ENCODE results near the gene DMBX1.

DMBX1 gene

GRCh38 chr1:46516200-46516950, 26.7 kb downstream of the DMBX1 start:
- no peak overlapping the region for H3K9ac ChIP-seq (ENCODE audit: low read depth, low read length)

DNA sequence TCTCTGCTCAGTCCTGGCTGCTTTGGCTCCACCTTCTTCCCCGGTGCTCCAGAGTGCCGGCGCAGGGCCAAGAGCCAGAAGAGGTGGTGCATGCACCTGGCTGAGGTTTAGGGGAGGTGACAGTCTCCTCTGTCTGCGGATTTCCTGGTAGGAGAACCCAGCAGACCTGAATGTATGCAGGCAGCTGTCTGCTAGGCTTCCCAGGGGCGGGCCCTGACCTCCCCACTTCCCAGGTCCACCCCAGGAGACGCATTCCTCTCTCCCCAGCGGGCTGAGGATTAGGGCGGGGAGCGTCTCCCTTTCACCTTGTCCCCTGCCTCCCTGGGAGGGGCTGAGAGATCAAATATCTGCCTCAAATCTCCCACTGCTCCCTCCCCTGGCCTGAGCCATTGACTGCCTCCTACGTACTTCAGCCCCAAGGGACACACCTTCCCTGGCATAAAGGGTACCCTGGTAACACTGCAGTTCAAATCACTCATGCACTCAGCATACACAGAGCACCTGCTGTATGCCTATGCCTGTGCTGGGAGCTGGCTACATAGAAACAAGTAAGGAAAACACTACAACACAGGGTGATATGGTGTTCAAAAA, 27.5 kb downstream of the DMBX1 start:
- H3K36me3 ChIP-seq (ENCODE audit: control insufficient read depth, insufficient read depth, low read length) = no peaks in the 10 kb centered on the region
- peaks cover 76% of the 10 kb centered on the region for H3K27me3 ChIP-seq (ENCODE audit: control insufficient read depth, insufficient read depth, low read length)
- no peak overlapping the region for H3K9ac ChIP-seq (ENCODE audit: low read depth, low read length)
- no peaks in the 10 kb centered on the region for H3K9me3 ChIP-seq (ENCODE audit: control insufficient read depth, insufficient read depth, low read length)
- peaks cover 31% of the 10 kb centered on the region for H3K4me1 ChIP-seq (ENCODE audit: control insufficient read depth, insufficient read depth, low read length)
- peak overlapping the region; percentile 36 for H3K4me3 ChIP-seq (ENCODE audit: low read depth, low read length)

More at GRCh38 chr1:46516200-46516950, 26.7 kb downstream of the DMBX1 start:
- Histone ChIP-seq H3K4me1 (ENCODE audit: control insufficient read depth, insufficient read depth, low read length) (peaks cover 33% of the 10 kb centered on the region), H3K27me3 (ENCODE audit: control insufficient read depth, insufficient read depth, low read length) (peaks cover 76% of the 10 kb centered on the region), H3K9me3 (ENCODE audit: control insufficient read depth, insufficient read depth, low read length) (no peaks in the 10 kb centered on the region), H3K36me3 (ENCODE audit: control insufficient read depth, insufficient read depth, low read length) (no peaks in the 10 kb centered on the region), H3K4me3 (ENCODE audit: low read depth, low read length) (peak overlapping the region; percentile 36)

DNA sequence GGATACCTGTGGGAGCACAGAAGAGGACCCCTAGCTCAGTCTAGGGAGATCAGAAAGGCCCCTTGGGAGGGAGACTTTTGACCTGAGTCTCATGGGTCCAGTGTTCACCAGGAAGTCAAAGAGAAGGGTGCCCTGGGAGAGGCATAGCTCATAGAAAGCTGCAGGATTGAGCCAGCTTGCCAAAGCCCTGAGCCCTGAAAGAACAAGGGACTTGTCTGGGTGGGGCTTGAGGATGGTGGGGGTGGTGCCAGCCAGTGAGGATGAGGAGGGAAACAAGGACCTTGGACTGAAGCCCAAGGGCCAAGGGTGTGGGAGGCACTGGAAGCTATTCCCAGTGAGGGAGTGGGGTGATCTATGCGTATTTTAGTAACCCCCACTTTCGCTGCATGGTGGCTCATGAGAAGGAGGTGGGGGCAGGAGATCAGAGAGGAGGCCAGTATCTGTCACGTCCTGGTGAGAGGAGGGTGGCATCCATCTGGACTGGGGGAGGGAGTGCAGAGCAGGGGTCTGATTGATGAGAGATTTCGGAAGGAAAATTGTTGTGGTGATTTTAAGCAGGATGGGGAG, 28.4 kb downstream of the DMBX1 start:
- no peaks in the 10 kb centered on the region for H3K36me3 ChIP-seq (ENCODE audit: control insufficient read depth, insufficient read depth, low read length)
- H3K4me3 ChIP-seq (ENCODE audit: low read depth, low read length) = no peak overlapping the region
- no peak overlapping the region for H3K9ac ChIP-seq (ENCODE audit: low read depth, low read length)
- no peaks in the 10 kb centered on the region for H3K9me3 ChIP-seq (ENCODE audit: control insufficient read depth, insufficient read depth, low read length)
- peaks cover 38% of the 10 kb centered on the region for H3K4me1 ChIP-seq (ENCODE audit: control insufficient read depth, insufficient read depth, low read length)
- peaks cover 80% of the 10 kb centered on the region for H3K27me3 ChIP-seq (ENCODE audit: control insufficient read depth, insufficient read depth, low read length)

- Histone ChIP-seq H3K27me3 (ENCODE audit: control insufficient read depth, insufficient read depth, low read length) (peaks cover 82% of the 10 kb centered on the region), H3K36me3 (ENCODE audit: control insufficient read depth, insufficient read depth, low read length) (no peaks in the 10 kb centered on the region)
These were observed 29.6 kb downstream of the DMBX1 start for GRCh38 chr1:46519209-46519608.

DNA sequence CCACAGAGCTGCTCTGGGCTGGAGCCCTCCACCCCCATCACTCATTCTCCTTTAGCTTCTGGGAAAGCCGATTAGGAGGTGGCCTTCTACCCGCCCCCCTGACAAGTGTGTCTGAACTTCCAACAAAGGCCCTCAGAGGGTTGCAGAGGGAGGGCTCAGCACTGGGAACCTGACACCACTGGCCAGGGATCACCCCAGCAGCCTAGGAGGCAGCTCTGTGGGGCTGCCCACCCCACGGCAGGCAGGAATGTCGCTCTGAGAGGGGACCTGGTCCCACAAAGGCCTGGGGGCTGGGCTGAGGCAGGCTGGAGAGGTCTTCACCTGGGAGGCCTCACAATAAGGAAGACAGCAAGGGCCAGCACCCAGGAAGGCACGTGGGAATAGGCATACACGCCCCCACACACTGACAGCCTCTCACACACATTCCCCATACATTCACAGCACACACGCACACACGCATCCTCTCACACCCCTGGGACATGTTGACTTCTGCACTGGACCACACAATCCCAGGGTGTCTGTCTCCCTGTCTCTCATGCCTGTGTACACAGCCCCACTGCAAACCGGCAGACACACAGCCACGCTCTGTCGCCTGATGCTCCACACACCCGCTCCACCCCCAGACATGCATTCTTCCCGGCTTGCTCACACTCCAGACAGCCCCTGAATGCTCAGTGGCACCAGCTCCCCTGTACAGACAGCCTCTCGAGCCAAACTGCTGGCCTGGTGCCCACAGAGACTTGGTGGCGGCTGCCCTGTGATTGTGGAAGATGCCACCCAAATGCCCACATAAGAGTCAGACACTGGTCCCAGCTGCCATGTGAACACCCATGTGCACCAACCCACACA, 30.7 kb downstream of the DMBX1 start:
- Histone ChIP-seq H3K27me3 (ENCODE audit: control insufficient read depth, insufficient read depth, low read length) (peaks cover 82% of the 10 kb centered on the region), H3K4me3 (ENCODE audit: low read depth, low read length) (no peak overlapping the region), H3K36me3 (ENCODE audit: control insufficient read depth, insufficient read depth, low read length) (no peaks in the 10 kb centered on the region), H3K9me3 (ENCODE audit: control insufficient read depth, insufficient read depth, low read length) (no peaks in the 10 kb centered on the region), H3K4me1 (ENCODE audit: control insufficient read depth, insufficient read depth, low read length) (peaks cover 45% of the 10 kb centered on the region), H3K9ac (ENCODE audit: low read depth, low read length) (no peak overlapping the region)

More at GRCh38 chr1:46519209-46519608, 29.6 kb downstream of the DMBX1 start:
- no peaks in the 10 kb centered on the region for H3K9me3 ChIP-seq (ENCODE audit: control insufficient read depth, insufficient read depth, low read length)
- no peak overlapping the region for H3K9ac ChIP-seq (ENCODE audit: low read depth, low read length)
- peaks cover 40% of the 10 kb centered on the region for H3K4me1 ChIP-seq (ENCODE audit: control insufficient read depth, insufficient read depth, low read length)
- no peak overlapping the region for H3K4me3 ChIP-seq (ENCODE audit: low read depth, low read length)

GRCh38 chr1:46521414-46521813, 31.8 kb downstream of the DMBX1 start:
- peaks cover 51% of the 10 kb centered on the region for H3K4me1 ChIP-seq (ENCODE audit: control insufficient read depth, insufficient read depth, low read length)
- no peak overlapping the region for H3K4me3 ChIP-seq (ENCODE audit: low read depth, low read length)
- peaks cover 81% of the 10 kb centered on the region for H3K27me3 ChIP-seq (ENCODE audit: control insufficient read depth, insufficient read depth, low read length)
- H3K9me3 ChIP-seq (ENCODE audit: control insufficient read depth, insufficient read depth, low read length) = no peaks in the 10 kb centered on the region
- no peaks in the 10 kb centered on the region for H3K36me3 ChIP-seq (ENCODE audit: control insufficient read depth, insufficient read depth, low read length)
- no peak overlapping the region for H3K9ac ChIP-seq (ENCODE audit: low read depth, low read length)

DNA sequence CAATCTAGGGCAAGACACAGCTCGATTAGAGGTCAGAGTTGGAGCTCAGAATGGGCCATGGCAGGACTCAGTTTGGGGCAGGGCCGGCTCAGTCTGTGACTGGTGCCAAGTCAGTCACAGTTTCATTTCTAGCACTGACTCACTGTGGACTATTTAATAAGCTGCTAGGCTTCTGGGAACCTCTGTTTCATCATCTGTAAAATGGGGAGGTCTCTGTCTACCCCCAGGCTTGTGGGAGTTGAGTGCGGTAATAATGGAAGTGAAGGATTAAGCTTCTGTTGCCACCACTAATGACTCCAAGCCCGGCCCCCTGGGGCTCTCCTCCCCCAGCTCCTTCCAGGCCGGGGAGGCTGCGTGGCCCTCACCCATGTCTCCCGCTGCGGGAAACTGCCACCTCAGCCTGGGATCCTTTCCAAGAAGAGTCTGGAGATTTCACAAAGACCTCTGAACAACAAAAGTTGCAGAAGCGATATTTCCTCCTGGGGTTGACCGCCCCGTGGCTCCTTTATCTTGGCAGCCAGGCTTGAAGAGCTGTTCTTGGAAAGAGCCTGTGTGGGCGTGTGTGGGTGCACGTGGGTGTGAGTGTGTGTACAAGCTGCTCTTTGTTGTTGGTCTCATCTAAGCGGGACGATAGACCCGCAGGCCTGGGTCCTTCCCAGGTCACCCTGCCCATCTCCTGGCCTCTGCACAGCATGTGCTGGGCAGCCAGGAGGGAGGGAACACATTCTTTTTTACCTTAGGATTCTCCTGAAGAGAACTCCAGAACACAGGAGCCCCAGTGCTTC, 32.7 kb downstream of the DMBX1 start:
- peaks cover 84% of the 10 kb centered on the region for H3K27me3 ChIP-seq (ENCODE audit: control insufficient read depth, insufficient read depth, low read length)
- no peak overlapping the region for H3K9ac ChIP-seq (ENCODE audit: low read depth, low read length)
- peak overlapping the region; percentile 13 for H3K4me3 ChIP-seq (ENCODE audit: low read depth, low read length)
- peaks cover 46% of the 10 kb centered on the region for H3K4me1 ChIP-seq (ENCODE audit: control insufficient read depth, insufficient read depth, low read length)
- H3K36me3 ChIP-seq (ENCODE audit: control insufficient read depth, insufficient read depth, low read length) = no peaks in the 10 kb centered on the region
- no peaks in the 10 kb centered on the region for H3K9me3 ChIP-seq (ENCODE audit: control insufficient read depth, insufficient read depth, low read length)

DNA sequence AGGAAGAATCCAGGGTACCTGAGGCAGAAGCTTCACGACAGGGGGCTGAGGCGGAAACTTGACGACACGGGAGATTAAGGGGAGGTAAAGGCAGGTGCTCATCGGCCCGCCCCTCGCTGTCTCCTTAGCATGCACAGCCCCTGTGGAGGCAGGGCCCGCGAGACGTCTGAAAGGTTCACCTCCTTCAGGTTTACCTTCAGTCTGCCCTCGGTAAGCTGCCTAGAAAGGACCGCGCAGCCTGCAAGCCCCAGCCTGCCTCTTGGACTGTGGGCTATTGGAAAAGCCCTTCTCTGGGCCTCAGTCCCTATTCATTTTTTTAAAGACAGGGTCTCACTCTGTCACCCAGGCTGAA, 33.3 kb downstream of the DMBX1 start:
- H3K4me3 ChIP-seq (ENCODE audit: low read depth, low read length) = no peak overlapping the region
- peaks cover 48% of the 10 kb centered on the region for H3K4me1 ChIP-seq (ENCODE audit: control insufficient read depth, insufficient read depth, low read length)
- H3K36me3 ChIP-seq (ENCODE audit: control insufficient read depth, insufficient read depth, low read length) = no peaks in the 10 kb centered on the region
- no peak overlapping the region for H3K9ac ChIP-seq (ENCODE audit: low read depth, low read length)
- peaks cover 86% of the 10 kb centered on the region for H3K27me3 ChIP-seq (ENCODE audit: control insufficient read depth, insufficient read depth, low read length)
- H3K9me3 ChIP-seq (ENCODE audit: control insufficient read depth, insufficient read depth, low read length) = no peaks in the 10 kb centered on the region

DNA sequence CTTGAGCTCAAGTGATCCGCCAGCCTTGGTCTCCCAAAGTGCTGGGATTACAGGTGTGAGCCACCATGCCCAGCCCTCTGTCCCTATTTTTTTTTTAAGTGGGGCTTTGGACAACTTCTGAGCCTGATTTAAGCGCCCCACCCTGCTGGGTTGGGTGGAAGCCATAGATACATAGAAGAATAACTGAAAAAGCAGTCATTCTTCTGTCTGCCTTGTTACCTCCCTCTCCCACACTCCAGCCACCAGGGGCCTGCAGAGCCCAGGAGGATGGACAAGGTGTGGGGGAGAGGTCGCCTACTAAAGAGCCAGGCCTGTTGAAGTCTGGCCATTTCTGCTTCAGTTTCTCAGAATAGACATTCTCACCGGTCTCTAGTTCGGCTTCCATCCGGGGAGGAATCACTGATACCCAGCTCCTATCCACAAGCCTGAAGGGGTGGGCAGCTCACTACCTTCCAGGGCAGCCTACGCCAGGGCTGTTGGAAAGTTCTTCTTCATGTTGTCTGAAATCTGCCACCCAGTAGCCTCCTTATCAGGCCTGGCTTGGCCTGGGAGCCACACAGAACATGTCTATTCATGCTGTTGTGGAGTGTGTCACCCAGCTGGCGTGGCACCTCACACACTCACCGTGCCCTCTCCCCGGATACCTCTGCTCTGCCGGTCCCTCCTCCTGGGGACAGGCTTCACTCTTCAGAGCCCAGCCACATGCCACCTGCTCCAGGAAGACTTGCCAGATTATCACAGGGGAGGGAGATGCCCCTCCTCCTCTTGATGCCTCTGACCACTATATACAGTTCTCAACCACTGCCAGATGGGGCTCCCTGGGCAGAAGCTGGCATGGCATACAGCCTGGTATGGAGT, 34.1 kb downstream of the DMBX1 start:
- peaks cover 44% of the 10 kb centered on the region for H3K4me1 ChIP-seq (ENCODE audit: control insufficient read depth, insufficient read depth, low read length)

GRCh38 chr1:46524843-46525242, 35.2 kb downstream of the DMBX1 start:
- no peaks in the 10 kb centered on the region for H3K9me3 ChIP-seq (ENCODE audit: control insufficient read depth, insufficient read depth, low read length)
- peaks cover 93% of the 10 kb centered on the region for H3K27me3 ChIP-seq (ENCODE audit: control insufficient read depth, insufficient read depth, low read length)
- no peak overlapping the region for H3K9ac ChIP-seq (ENCODE audit: low read depth, low read length)
- H3K4me1 ChIP-seq (ENCODE audit: control insufficient read depth, insufficient read depth, low read length) = peaks cover 41% of the 10 kb centered on the region
- no peaks in the 10 kb centered on the region for H3K36me3 ChIP-seq (ENCODE audit: control insufficient read depth, insufficient read depth, low read length)
- peak overlapping the region; percentile 43 for H3K4me3 ChIP-seq (ENCODE audit: low read depth, low read length)

More for the DNA sequence above, 34.1 kb downstream of the DMBX1 start:
- Histone ChIP-seq H3K9me3 (ENCODE audit: control insufficient read depth, insufficient read depth, low read length) (no peaks in the 10 kb centered on the region), H3K36me3 (ENCODE audit: control insufficient read depth, insufficient read depth, low read length) (no peaks in the 10 kb centered on the region), H3K4me3 (ENCODE audit: low read depth, low read length) (no peak overlapping the region), H3K27me3 (ENCODE audit: control insufficient read depth, insufficient read depth, low read length) (peaks cover 87% of the 10 kb centered on the region), H3K9ac (ENCODE audit: low read depth, low read length) (no peak overlapping the region)

Data from iPS-15b (cell line).